Stimulated activated CD4-positive, alpha-beta T cell treated with anti-CD3 and anti-CD28 coated beads, Interleukin-1b, Interleukin-23, amount 100 ng/mL, for 48 hours (primary cell): ENCODE data around the gene ZDHHC17.
A peak's percentile ranks its signal among the peaks of the same experiment; 100 is the strongest.

Experiments used
- DNase-seq: peaks from one replicate; pipeline ENCODE4 v3.0.0-alpha.2; 2020

Gene ZDHHC17

GRCh38 chr12:76847260-76847659 is 83.3 kb downstream of the ZDHHC17 start:
- DNase-seq, result no peak

DNA sequence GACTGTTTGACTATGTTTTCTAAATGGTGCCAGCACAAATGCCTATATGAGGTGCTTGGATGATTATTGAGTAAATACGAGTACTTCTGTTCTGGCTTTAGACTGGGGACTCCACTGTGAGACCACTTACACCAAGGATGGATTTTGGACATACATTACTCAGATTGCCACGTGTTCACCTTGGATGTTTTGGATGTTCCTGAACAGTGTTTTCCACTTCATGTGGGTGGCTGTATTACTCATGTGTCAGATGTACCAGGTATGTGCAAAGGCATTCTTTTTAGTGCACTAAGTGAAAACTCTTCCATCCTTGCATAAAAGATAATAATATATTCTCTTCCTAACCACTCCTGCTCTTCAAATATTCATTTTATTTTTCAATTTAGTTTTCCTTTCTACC is 84.2 kb downstream of the ZDHHC17 start:
- DNase-seq, result no peak

DNA sequence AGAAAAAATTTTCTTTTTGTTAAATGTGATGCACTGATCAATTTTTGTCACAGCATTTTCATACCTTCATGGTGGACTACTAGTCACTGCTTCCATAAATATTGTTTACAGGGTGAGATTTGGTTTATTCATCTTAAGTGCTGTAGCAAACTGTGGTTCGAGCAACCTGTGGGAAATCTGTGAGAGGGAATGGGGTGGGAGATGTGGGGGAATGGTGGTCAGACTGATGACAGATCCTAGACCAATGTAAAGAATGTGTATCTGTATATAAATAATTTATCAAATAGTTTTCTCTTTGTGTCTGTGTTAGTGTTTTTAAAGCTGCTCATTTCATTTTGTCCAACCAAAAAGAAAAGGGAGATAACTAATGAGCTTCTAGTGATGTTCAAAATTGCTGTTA is 88.2 kb downstream of the ZDHHC17 start:
- DNase-seq, result no peak

DNA sequence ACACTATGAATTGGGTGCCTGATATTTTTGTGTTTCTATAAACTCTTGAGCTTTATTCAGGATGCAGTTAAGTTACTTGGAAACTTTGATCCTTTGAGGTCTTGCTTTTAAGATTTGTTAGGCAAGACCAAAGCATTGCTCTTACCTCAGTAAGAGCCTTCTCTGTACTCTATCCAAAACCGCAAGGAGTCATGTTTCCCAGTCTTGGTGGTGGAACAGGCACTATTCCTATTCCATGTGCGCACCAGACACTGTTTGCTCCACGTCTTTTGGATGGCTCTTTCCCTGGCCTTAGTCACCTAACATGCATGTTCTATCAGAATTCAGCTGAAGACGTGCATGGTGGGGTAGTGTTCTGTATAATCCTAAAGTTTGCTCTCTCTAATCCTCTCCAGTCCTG is 91.4 kb downstream of the ZDHHC17 start:
- DNase-seq, result no peak

GRCh38 chr12:76856018-76856644 is 92.2 kb downstream of the ZDHHC17 start:
- DNase-seq, result no peak

- DNase-seq, result no peak
These were observed 95.7 kb downstream of the ZDHHC17 start for GRCh38 chr12:76859611-76860010.

- no peak for DNase-seq
These were observed 96.3 kb downstream of the ZDHHC17 start for GRCh38 chr12:76860256-76860655.

DNA sequence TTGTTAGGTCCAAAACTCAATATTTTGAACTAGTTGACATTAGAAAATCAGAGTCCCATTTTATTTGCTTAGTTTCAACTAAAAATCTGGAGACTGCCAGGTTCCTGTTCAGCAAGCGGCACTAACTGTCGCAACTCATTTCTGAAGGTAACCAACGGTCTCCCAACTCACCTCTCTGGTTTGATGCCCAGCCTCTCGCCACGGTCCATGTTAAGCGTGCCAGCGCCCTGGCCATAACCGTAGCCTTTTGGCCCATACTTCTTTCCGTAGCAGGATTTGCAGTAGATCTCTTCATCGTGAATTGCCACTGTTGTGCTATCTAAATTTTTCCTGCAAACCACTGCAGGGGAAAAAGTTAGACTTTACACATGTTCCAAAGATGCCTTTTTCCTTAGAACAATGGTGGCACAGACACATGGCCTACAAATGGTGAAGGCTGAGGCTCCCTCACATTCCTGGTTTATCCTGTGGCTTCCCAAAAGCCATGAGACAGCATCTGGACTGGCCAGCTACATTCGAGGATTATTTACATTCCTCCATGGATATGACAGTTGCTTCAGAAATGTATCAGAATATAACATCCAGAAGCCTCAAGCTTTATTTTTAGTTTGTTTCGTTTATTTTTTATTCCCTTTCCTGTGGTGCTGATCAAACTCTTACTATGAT is 99.2 kb downstream of the ZDHHC17 start:
- no peak for DNase-seq

- DNase-seq, result no peak
These were observed 99.9 kb downstream of the ZDHHC17 start for GRCh38 chr12:76863837-76864236.

- no peak for DNase-seq
These were observed 101.0 kb downstream of the ZDHHC17 start for GRCh38 chr12:76864791-76865400.

DNA sequence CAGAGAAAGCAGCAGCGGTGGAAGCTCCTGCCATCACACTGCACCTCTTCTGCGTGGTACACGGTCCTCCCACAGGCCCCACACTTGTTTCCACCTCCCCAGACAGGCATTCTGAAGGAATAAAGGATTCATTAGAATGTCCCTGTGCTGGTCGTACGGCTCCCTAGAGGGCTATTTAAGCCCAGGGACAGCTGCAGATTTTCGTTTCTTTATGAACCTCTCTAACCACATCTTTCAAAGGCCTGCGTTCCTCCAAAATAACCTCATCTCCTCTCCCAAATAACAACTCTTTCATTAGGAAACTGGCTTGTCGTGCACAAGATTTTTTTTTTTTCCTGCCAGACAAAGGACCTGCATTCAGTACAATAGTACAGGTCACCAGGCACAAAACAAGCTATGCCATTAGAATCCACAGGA is 102.2 kb downstream of the ZDHHC17 start:
- no peak for DNase-seq

GRCh38 chr12:76866726-76867125 is 102.8 kb downstream of the ZDHHC17 start:
- DNase-seq, result no peak

GRCh38 chr12:76871082-76871481 is 107.2 kb downstream of the ZDHHC17 start:
- DNase-seq, result no peak

DNA sequence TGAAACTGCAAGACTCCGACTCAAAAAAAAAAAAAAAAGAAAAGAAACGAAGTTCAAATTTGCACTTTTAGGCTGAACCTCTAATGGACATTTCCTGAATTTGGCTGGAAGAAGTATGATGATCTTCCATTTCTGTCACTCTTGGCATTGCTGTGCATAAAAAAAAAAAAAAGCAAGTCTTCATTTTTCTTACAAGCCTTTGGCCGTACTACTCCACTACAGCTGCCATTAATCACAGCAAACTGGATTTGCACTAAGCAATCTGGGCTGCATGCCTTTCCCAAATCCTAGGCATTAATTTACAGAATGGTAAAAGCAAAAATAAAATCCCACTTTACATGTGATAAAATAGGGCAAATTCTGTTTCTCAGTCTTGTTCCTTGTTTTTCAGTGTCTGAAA is 107.8 kb downstream of the ZDHHC17 start:
- DNase-seq, result no peak

- no peak for DNase-seq
These were observed 108.5 kb downstream of the ZDHHC17 start for GRCh38 chr12:76872415-76872814.

DNA sequence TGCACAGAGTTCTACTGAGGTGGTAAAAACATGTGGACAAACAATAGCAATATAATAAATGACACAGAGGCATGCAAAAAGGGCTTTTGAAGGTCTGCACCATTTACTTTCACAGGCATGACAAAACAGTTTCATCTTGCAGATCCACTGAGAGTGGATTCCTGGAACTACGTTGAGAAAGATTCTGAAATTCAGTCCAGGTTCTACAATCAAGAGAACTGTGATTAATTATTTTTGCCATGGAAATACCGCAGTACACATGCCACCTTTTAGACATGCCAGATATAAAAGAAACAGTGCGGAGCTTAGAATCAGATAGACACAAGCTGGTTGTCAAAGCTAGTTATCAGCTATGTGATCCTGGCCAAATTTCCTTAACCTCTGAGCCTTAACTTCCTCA is 110.1 kb downstream of the ZDHHC17 start:
- no peak for DNase-seq

DNA sequence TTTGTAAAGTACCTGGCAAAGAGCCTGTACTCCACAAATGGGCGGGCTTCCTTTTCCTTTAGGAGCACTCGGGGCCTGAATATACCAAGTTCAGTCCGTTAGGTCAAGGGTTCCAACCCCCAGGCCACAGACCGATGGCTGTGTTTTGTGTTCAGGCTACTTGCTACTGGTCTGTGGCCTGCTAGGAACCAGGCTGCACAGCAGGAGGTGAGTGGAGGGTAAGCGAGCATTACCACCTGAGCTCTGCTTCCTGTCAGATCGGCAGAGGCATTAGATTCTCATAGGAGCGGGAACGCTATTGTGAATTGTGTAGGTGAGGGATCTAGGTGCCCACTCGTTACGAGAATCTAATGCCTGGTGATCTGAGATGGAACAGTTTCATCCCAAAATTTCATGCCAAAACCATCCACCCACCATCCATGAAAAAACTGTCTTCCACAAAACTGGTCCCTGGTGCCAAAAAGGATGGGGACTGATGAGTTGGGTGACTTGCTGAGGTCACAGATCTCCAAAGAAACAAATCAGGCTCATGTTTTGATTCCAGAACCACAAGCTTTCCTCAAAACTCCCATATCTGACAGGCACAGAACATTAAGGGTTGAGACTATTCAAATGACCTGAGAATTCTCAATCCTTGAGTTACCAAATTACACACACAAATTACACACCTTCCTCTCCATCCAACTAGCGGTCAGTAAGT is 110.7 kb downstream of the ZDHHC17 start:
- DNase-seq, result no peak

DNA sequence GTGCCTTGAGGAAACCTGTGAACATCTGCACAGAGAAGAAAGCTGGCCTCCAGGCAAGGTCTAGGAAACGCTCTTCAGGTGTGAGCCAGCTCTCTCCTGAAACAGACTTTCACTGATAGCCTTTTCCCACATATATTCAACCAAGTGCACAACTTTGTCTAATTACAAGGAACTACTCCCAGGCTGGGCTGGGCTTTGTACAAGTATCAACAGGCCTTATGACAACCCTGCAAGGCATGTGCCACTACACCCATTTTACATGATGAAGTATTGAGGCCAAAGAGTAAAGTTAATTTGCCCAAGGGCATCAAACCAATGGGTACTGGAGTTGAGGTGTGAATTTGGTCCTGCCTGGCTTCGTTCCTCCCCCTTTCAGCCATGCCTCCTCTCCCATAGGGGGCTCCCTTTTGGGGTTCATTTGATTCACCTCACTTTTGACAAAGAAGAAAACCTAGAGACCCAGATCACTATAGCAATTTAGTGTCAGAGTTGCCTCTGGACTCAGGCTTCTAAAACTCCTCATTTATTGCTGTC is 112.8 kb downstream of the ZDHHC17 start:
- no peak for DNase-seq

DNA sequence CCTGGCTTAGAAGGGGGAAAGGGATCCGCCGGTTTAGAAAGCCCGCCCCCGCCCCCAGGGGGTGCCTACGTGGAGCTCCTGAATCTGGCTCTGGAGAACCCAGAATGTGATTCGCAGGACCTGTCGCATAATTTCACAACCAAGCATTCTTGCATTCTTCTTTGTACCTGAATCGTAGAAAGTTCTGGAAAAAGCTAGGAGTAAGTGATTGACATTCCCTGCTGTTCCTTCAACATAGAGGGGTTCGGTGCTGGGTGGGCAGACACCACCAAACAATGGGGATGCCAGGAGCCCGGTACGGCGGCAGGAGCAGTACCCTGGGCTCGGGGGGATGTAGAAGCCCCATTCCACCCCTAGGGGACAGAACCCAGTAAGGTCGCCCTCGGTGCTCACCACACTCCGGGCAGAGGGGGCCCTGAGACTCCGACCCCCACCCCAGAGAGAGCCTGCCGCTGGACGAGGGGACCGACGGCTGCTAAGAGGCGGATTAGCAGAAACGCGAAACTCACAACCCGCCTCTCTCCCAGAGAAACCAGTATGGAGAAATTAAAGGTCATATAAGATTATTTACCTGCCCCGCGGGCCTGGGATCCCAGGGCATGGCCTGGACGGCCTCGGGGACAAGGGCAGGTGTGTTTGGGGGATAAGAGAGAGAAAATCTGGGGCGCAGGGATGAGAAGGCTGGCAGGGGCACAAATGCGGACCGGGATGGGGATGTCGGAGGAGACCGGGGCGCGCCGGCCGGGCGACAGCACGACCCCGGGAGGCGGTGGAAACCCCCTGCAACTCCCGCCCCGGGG is 114.4 kb downstream of the ZDHHC17 start:
- DNase-seq, result no peak

DNA sequence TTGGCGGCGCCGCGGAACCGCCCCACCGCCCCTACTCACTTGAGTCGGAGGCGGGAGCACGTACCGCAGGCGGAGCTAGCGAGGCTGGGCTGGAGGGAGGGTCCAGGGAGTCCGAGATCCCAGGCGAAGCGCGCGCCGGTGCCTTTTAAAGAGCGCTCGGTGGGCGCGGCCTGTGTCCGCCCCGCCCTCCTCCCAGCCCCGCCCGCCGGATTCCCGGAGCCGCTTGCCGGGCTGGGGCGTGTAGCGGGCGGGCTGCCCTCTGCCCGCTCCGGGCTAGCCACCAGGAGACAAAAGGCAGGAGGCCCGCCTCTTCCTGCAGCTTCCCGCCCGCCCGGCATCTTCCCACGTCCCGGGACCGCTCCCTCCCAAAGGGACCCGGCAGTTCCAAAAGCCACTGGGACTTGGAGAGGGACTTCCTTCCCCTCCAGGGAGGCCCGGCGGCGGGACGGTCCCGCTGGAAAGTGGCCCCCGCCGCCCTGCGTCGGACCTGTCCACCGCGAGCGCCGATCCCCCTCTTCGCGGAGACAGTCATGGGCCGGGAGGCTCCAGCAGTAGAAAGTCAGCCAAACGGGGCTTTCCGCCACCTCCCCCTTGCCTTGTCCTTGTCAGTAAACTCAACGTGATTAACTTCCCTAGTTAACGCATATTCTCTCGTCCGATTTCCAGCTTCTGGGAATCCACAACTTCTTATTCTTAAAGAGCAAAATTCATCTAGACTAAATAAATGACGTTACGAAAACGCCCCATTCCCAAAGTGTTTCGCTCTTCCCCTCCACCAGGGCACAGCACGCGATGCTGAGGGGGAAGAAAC is 115.2 kb downstream of the ZDHHC17 start, which contains the start of gene CSRP2:
Gene CSRP2 (minus strand): TSS at position 121 of the 811 bp plus-strand sequence. CDS start 12,759 bp downstream, outside the sequence.
- DNase-seq, result peak; percentile 63

GRCh38 chr12:76879710-76880518 is 116.0 kb downstream of the ZDHHC17 start:
- DNase-seq, result no peak
